RPMI7951 (cell line): ENCODE measurements around the gene TEK. TPM values are rescaled to one million over a fixed set of nuclear protein-coding genes. Genes with fewer than 3 reads are reported as not detected.
"Not testable (repeated sequence)": the region's sequence is repeated elsewhere in the genome, so short reads cannot be mapped to it uniquely, and the experiment has no call there.

ENCODE experiments used
- DNase-seq: peaks from one replicate; pipeline ENCODE4 v3.0.0-alpha.2; 2012; ENCODE audit warnings: low read depth
- total RNA-seq: library from RNA; depleted of rRNA; stranded (reverse); fragments of >200 nt; shearing (Covaris generic); gene quantifications from 2 replicates; pipeline ENCODE4 v1.2.3, GENCODE V29; 2014; rRNA removed

Gene TEK
- total RNA-seq, 1 experiment from 2014 or later: not detected

DNA sequence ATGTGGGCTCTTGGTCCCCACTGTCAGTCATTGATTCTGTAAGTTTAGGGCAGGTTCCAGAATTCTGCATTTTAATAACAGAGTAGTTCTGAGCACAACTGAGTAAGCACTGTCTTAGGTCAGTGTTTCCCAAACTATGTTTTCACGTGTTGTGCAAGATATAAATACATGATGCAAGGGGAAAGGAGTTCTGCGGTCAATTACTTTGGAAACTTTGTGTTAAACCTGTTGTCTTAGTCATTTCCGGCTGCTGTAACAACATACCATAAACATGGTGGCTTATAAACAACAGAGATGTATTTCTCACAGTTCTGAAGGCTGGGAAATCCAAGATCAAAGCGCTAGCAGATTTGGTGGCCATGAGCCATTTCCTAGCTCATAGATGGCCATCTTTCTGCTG, 118.2 kb downstream of the TEK start:
- DNase-seq: peak; percentile 47

DNA sequence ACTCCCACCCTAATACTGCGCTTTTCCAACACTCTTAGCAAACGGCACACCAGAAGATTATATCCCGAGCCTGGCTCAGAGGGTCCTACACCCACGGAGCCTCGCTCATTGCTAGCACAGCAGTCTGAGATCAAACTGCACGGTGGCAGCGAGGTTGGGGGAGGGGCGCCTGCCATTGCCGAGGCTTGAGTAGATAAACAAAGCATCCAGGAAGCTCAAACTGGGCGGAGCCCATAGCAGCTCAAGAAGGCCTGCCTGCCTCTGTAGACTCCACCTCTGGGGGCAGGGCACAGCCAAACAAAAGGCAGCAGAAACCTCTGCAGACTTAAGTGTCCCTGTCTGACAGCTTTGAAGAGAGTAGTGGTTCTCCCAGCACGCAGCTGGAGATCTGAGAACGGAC, 130.6 kb downstream of the TEK start:
- not testable (repeated sequence) for DNase-seq

- peak; percentile 55 for DNase-seq
Measured at GRCh38 chr9:27247756-27248155, 138.7 kb downstream of the TEK start.

- DNase-seq: no peak
Measured at GRCh38 chr9:27248702-27249101, 139.7 kb downstream of the TEK start.

GRCh38 chr9:27258662-27259061, 149.6 kb downstream of the TEK start:
- DNase-seq: no peak

DNA sequence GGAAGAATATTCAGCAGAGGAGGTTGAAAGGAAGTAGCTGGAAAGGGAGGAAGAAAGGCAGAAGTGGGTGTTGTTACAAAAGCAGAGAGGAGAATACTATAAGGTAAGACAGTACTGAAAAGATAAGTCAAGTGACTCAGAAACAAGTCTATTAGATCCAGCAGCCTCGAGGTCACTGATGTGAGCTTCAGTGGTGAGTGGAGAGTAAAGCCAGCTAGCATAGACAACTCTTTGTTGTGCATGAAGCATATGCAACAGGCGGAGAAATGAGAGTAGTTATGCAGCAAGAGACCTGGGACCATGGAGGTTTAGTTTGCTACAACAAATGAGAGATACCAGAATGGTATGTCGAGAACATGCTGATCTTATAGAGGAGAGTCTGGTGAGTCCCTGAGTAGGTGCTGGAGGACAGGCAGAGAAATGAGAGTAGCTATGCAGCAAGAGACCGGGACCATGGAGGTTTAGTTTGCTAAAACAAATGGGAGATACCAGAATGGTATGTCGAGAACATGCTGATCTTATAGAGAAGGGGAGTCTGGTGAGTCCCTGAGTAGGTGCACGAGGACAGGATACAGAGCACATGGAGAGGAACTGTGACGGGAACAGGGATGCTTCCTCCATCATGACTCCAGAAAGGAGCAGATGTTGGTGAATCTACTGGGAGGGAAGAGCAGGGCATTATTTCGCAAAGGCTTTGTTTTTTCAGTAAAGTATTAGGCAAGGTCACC, 151.9 kb downstream of the TEK start:
- DNase-seq: no peak

DNA sequence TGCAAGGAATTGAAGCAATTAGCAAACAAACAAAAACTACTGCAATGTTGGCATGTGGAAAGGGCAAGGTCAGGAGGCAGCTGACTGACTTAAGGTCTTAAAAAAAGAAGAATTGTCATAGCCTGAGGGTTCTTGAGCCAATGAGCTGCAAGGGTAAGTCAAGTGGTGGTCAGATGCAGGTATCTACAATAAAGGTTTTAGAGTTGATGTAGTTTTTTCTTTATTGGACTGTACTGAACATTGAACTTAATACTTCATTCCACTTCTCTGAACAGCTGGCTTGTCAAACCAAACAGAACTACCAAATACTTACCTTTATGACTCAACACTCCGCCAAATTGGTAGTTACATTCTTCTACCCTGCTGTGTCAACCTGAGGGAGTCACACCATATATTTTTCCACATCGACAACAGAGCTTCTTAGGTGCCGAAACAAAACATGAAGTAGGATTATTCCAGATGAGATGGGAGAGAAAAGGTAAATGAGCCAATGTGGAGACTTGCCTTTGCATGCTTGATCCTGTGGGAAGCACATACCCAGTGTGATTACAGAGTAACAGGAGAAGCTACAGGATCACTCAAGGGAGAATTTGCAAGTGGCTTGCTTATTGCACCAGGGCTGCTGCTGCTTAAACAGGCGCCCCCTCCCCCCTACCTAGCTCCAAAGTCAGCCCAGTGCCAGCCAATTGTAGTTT, 152.6 kb downstream of the TEK start:
- DNase-seq: no peak

GRCh38 chr9:27272103-27272502, 163.1 kb downstream of the TEK start:
- DNase-seq: no peak

DNA sequence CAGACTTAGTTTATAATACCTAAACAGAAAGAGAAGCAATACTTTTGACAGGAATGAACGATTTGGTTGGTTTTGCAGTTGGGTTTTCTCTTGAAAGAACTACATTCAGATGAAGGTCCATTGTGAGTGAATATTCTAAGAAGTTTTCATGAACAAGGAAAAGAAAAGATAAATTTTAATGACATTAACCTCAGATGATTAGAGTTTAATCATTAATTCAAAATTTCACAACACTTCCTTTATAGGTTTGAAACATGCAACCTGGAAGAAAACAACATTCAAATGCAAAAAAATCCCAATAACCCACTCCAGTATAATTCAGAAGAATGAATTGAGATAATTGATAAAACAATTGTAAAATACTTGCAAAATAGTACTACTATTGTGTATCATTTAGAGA, 164.2 kb downstream of the TEK start:
- no peak for DNase-seq

- peak; percentile 43 for DNase-seq
Measured at GRCh38 chr9:27276193-27277030, 167.4 kb downstream of the TEK start.

DNA sequence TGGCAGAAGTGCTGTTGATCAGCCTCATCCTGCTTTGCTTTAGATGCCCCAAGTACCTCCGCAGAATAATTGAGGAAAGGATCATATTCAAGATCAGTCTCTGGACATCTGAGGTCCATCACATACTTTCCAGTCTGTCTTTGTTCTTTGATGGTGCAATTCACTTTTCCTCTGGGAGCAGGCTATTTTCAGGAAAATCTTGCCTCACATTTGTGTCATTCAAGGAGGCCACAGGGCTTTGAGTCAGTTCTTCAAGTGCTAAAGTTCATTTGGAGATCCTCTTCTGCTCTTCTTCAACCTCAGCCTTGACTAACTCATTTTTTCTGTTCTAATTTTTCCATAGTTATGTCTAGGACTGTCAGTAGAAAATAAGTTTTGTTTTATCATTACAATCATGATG, 169.3 kb downstream of the TEK start:
- no peak for DNase-seq

DNA sequence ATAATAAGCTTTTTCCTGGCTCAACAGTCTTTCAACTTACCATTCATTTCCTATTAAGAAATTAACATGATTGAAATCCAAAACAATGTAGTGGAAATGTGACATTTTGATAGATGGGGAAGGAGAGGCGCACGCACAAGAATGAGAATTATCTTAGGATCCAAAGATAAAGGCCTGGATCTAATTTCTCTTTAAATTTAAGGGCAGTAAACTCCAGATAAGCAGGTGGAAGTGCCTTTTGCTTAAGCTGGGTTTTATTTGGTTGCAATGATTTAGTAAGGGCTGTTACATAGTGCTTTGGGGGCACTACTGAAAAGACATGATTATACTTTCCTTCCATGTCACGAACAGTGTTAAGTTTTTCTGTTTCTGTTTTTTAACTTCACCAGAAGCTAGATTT, 170.6 kb downstream of the TEK start:
- DNase-seq: no peak

Other genes with a start within 250 kb of the TEK start
- gene CAAP1, start 216.4 kb upstream of the TEK start, total RNA-seq: 17.6 and 19.2 TPM in 2 replicates
- 18.1 and 22.6 TPM in 2 replicates for gene PLAA, start 162.0 kb upstream of the TEK start, total RNA-seq
- 15.7 and 20.2 TPM in 2 replicates for gene IFT74, start 152.8 kb upstream of the TEK start, total RNA-seq
- gene LRRC19, start 103.6 kb upstream of the TEK start, total RNA-seq: not detected in 2 replicates
- not detected in 2 replicates for gene EQTN, start 187.9 kb downstream of the TEK start, total RNA-seq